Posterior cingulate gyrus (tissue), 11 donors: ENCODE results near the gene SNX32.

Source experiments
- DNase-seq, 10 donors: peaks; one replicate each; pipeline versions ENCODE4 v3.0.0 to v3.0.0-alpha.2; 2020 to 2021; ENCODE audit warnings: mixed read lengths in 3 of 10
- intact Hi-C: fragments of 100-400 bp; cut with DNase I; formaldehyde crosslinking; loops from one replicate; pipeline ENCODE4 v1.15.1; 2023

SNX32 gene

GRCh38 chr11:65864706-65865471 is 31.1 kb downstream of the SNX32 start:
- intact Hi-C loops: no loop called here
- peak in 2 of 10 donors; percentile 14 to 47 for DNase-seq

- intact Hi-C loops: no loop called here
- DNase-seq: peak in 2 of 10 donors; percentile 63 to 72
Measured at GRCh38 chr11:65865550-65866172, 31.9 kb downstream of the SNX32 start.

- intact Hi-C loops: no loop called here
- peak in 2 of 10 donors; percentile 33 to 53 for DNase-seq
Measured at GRCh38 chr11:65866509-65867283, 32.9 kb downstream of the SNX32 start.

GRCh38 chr11:65867284-65868071 is 33.7 kb downstream of the SNX32 start:
- DNase-seq: peak in 2 of 10 donors; percentile 75 to 83
- intact Hi-C loops: no loop called here

GRCh38 chr11:65868076-65868667 is 34.4 kb downstream of the SNX32 start:
- intact Hi-C loops: no loop called here
- DNase-seq: peak in 8 of 10 donors; percentile 42 to 93 (median 62)

GRCh38 chr11:65868907-65869306 is 35.1 kb downstream of the SNX32 start:
- intact Hi-C loops: no loop called here
- DNase-seq: peak in 1 of 10 donors; percentile 6

GRCh38 chr11:65869643-65870306 is 36.0 kb downstream of the SNX32 start:
- intact Hi-C loops: no loop called here
- DNase-seq: peak in 2 of 10 donors; percentile 47 to 75

- intact Hi-C loops: no loop called here
- peak in 2 of 10 donors; percentile 55 to 64 for DNase-seq
Measured at GRCh38 chr11:65870307-65870658, 36.5 kb downstream of the SNX32 start.

- peak in 2 of 10 donors; percentile 46 to 51 for DNase-seq
- intact Hi-C loops: no loop called here
Measured at GRCh38 chr11:65870706-65871681, 37.2 kb downstream of the SNX32 start.

- peak in 2 of 10 donors; percentile 75 to 80 for DNase-seq
- intact Hi-C loops: no loop called here
Measured at GRCh38 chr11:65871811-65872548, 38.2 kb downstream of the SNX32 start.

- intact Hi-C loops: no loop called here
- peak in 3 of 10 donors; percentile 75 to 89 (median 76) for DNase-seq
Measured at GRCh38 chr11:65872586-65873317, 39.0 kb downstream of the SNX32 start, which contains the start of gene EFEMP2. Gene EFEMP2, minus strand, starts transcription at chr11:65872800. Its CDS starts 446 bp downstream, at chr11:65872354.

GRCh38 chr11:65873318-65874156 is 39.8 kb downstream of the SNX32 start:
- intact Hi-C loops: no loop called here

GRCh38 chr11:65879617-65880016 is 45.9 kb downstream of the SNX32 start, which contains the start of gene CTSW:
Gene CTSW, plus strand, starts transcription at chr11:65879837. Its CDS starts 18 bp downstream, at chr11:65879855.
- intact Hi-C loops: no loop called here
- DNase-seq: peak in 2 of 10 donors; percentile 54 to 75

More at GRCh38 chr11:65873318-65874156, 39.8 kb downstream of the SNX32 start:
- DNase-seq: peak; percentile 83 to 99 (median 92)

GRCh38 chr11:65880027-65880426 is 46.3 kb downstream of the SNX32 start:
- peak in 2 of 10 donors; percentile 24 to 33 for DNase-seq
- intact Hi-C loops: no loop called here

- DNase-seq: peak in 2 of 10 donors; percentile 37 to 54
- intact Hi-C loops: no loop called here
Measured at GRCh38 chr11:65880844-65881421, 47.2 kb downstream of the SNX32 start.
